Measurements from ENCODE around the gene GPSM3.
"Not testable (repeated sequence)": the region's sequence is repeated elsewhere in the genome, so short reads cannot be mapped to it uniquely, and the experiment has no call there.

GPSM3 gene

GRCh38 chr6:32203426-32204267 is 11.2 kb upstream of the GPSM3 start:
- no peak for DNase-seq (ENCODE audit: insufficient read length, low spot score)
- no peak for FAIRE-seq

DNA sequence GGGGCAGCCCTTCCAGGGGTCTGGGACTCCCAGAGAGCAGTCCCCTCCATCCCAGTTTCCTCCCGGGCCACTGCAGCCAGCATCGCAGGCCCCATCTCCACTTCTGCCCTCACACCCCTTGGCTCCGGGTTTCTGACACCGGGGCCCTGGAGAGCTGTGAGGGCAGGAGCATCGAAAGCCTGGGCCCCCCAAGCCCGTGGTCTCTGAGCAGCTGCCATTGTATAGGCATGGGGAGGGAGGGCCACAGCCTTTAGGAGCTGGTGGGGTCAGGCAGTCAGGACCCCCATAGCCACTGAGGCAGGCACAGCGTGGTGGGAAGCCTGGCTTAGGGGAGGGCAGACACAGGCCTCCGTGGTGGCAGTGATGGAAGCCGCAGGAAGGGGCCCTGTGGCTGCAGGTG is 9.7 kb upstream of the GPSM3 start:
- no peak for FAIRE-seq
- DNase-seq (ENCODE audit: insufficient read length, low spot score) = no peak

DNA sequence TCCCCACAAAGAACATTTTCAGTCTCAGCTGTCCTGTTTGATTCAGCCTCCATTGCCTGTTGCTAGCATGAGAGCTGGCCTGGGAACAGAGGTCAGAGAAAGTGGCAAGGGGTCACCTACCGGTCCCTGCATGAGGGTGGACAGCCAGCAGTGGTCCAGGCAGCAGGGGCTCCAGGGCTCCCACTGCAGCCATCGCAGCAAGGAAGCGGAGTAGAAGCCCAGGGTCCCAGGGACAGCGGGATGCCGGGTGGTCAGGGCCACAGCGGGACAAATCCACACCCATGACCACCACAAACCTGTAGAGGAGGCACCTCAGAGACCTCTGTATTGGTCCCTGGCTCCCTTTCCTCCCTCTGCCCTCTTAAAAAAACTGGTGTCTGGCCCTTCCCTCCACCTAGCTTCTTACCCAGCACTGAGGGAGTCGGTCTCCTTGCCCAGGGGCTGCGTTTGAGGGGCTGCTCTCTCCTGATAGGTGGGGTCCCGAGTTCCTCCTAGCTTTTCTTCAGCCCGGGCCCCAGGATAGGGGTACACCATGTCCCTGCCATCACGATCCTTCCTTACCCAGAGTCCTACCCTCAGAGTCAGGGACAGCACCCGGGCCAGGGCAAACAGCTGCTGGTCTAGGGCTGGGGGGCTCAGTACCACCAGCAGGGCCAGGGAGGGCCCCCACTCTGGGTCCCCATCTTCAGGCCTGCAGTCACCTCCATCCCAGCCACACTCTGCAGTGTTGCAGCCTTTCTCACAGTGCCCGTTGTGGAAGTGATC is 8.4 kb upstream of the GPSM3 start:
- FAIRE-seq (no peak), DNase-seq (ENCODE audit: insufficient read length, low spot score) (no peak)

DNA sequence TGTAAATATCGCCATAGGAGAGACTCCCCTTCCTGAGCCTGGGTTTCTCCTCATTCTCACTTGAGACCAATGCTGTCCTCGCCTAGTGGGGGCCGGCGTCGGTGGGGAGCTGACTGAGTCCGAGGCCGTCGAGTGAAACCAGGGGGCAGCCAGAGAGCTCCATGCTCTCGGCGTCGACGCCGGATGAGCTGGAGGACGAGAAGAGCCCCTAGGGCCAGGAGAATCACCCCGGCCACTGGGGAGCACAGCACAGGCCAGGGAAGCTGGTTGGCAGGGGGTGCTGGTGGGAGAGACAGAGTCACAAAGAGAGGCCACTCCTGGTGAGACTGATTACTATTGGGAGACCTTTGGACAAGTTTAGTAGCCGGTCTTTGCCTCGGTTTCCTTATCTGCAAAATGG is 6.4 kb upstream of the GPSM3 start:
- FAIRE-seq = no peak

GRCh38 chr6:32198345-32198696 is 5.9 kb upstream of the GPSM3 start:
- FAIRE-seq = no peak
- DNase-seq (ENCODE audit: insufficient read length, low spot score) = no peak

More for the DNA sequence above, 6.4 kb upstream of the GPSM3 start:
- DNase-seq (ENCODE audit: insufficient read length, low spot score) = no peak

DNA sequence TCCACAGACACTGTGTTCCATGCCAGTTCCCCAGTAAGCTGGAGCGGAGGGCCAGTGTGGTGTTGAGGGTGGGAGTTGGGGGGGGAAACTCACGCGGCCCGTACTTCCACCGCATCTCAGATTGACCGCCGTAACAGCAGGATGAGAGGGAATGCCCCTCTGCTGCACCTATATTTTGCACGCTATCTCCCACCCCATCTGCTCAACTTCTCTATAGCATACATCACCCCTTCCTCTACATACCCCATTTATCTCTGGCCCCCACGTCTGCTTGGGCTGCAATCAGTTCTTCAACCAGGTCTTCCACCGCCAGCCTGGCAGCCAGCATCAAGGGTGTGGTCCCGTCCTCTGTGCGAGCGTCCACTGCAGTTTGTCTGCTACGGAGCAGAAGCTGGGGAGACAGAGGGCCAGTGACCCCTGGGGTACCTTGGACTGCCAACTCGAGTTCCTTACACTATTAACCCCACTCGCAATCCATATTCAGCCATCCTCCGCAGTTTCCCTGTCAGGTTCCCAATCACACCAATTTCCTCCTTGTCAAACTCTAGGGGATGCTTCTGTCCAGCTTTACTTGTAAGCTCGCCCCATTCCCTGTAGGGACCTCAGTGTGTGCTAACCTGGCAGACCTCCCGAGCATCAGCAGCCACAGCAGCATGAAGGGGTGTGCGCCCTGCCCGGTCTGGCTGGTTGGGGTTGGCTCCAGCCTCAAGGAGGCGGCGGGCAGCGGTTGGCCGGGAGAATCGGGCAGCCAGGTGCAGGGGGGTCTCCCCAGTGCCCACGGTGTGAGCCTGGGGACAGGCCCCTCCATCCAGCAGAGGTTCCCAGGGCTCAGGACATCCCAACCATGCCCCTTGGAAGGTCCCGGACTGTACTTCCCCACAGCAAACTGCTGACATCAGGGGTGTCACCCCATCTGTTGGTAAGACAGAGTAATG is 4.5 kb upstream of the GPSM3 start:
- DNase-seq (ENCODE audit: insufficient read length, low spot score) (no peak), FAIRE-seq (no peak)

DNA sequence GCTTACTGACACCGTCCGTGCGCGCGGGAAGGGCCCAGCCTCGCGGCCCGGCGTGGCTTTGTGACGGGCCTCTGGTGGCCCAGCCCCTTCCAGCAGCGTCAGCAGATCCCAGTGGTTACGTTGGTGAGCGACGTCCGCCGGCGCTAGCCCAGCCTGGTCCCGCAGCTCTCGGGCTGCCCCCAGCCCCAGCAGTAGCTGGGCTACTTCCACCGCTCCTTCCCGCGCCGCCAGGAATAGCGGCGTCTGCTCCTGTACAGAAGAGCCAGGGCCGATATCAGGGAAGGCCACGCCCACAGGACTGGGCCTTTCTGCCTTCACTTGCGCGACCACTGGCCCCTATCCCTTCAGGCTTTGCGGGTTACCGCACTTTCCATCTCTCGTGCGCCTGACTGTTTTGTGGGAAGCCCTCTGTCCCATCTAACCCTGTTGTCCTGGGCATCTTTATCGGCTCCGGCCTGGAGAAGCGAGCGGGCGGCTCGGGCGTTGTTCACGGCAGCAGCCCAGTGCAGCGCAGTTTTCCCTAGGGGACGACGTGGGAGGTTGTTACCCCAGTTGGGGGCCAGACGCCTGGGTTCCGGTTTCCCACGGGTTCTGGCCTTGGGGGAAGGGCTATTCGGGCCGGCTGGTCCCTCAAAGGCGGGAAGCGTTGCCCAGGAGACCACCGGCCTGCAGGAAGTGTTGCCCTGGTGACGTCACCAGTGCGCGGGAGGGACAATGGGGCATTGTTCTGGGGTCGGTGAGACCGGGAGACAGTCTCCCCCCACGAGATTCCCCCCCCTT is 3.6 kb upstream of the GPSM3 start:
- peak; percentile 83 for DNase-seq (ENCODE audit: insufficient read length, low spot score)
- FAIRE-seq = peak; percentile 85

DNA sequence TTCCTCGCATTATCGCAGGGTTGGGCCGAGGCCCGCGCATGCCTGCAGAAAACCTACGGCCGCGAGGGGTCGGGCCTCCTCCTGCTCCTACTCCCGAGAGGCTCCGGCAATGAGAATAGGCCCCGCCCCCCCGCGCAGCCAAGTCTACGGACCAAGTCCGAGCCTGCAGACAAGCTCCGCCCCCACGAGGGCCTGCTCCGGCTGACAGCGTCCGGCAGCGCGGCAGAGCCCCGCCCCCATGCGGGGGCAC is 3.1 kb upstream of the GPSM3 start:
- DNase-seq (ENCODE audit: insufficient read length, low spot score) (no peak), FAIRE-seq (peak; percentile 97)

GRCh38 chr6:32194825-32195651 is 2.6 kb upstream of the GPSM3 start:
- peak; percentile 97 for DNase-seq (ENCODE audit: insufficient read length, low spot score)
- FAIRE-seq = no peak

- DNase-seq (ENCODE audit: insufficient read length, low spot score) = no peak
- FAIRE-seq = no peak
Observed at GRCh38 chr6:32194388-32194787, 1.9 kb upstream of the GPSM3 start.

- FAIRE-seq; DNase-seq (ENCODE audit: insufficient read length, low spot score): not testable (repeated sequence)
Observed at GRCh38 chr6:32193096-32193495, 653 bp upstream of the GPSM3 start.

DNA sequence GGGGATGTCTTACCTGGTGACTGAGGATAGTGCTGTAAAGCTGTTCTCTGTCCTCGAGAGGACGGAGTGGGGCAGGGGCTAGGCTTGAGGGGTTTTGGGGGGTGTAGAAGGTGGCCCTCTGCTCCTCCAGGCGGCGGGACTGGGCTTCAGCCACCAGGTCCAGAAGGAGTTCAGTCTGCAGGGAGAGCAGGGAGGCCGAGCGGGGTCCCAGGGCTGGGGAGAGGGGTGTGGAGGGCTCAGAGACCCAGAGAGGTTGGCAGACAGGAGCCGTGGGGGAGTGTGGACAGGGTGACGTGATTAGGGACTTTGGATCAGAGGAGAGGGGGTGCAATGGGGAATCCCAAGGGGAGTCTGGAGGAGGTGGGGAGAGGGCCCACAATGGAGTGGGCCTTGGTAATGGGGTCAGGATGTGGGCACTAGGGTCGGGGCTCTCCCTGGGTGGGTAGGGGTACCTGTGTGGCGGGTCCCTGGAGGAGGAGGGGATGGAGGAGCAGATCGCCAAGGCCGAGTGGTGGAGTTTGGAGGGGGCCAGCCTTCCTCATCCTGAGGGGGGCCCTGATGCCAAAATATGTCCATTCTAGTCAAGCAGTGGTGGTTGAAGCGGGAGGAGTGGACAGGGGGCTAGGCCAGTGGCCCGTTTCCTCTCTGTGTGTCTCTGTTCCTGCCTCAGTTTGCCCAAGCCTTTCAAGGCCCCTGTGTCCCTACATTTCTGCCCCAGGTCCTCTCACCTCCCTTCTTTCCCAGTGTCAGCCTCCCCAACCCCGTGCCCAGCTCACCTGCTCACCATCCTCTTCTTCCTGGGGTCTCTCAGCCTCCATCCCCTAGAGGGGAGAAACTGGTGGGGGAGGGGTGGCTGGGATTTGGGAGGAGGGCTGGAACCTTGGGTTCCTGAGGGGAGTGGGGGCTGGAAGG is 491 bp downstream of the GPSM3 start:
- DNase-seq (ENCODE audit: insufficient read length, low spot score) (no peak), FAIRE-seq (no peak)

DNA sequence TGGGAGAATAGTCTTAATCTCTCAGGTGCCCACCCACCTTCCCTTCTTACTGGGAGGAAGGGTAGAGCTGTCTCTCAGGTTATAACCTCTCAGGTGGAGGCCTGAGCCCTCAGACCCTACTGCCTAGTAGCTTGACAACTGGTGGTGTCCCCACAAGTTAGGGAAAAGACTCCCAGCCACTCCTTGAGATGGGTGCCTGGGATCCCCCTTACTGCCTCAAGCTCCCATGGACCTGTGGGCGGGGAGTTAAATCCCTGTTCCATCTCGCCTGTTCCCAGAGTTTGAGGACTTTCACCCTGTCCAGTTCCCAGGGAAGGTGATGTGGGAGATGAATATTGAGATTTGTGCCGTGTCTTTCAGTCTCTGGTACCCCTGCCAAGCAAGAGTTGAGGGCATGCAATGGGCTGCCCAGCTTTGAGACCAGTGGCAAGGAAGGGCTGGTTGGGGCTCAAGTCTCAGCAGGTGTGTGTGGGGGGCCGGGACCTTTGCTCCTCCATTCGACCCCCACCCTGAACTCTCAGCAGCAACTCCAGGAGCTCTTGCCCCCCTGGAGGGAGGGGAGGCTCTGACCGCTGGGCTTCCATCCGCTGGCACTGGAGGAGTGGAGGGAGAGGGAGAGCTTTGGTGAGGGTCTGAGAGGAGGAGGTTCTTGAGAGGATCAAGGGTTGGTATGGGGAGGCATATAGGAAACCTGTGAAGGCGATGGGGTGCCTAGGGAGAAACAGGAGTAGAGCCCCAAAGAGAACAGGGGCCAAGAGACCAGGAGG is 1.3 kb downstream of the GPSM3 start:
- DNase-seq (ENCODE audit: insufficient read length, low spot score) (no peak), FAIRE-seq (no peak)

DNA sequence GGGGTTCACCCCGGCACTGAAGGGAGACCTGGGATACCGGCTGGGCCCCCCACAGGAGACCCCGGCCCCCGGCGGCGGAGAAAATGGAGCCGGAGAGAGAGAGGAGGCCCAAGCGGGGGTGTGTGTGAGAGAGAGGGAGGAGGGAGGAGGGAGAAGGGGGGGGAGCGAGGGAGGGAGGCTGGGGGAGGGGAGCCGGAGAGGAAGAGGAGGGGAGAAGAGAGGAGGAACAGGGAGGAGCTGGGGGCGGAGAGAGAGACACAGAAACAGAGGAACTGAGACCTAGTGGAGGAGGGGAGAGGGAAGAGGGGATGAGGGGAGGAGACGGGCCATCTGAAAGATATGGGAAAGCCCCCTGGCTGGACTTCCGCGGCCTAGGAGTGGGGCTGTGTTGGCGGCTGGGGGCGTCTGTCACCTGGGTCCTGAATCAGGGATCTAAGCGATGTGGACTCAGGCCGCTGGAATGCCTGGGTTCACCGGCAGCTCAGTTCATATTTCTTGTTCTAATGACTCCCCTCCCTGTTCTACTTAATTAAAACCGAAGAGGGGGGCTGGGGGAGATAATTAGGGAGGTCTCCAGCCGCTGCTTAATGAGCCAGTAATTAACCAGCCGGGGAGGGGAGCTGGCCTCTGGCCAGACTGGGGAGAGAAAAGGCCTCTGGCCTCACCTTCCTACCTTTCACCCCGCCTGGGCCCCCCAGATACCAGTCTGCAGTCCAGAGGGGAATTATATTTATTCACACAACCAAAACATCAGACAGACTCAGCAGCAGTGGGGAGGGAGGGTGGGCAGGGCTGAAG is 2.2 kb downstream of the GPSM3 start, which contains the start of gene PBX2:
Gene PBX2 (minus strand): TSS at position 149 of the 798 bp plus-strand sequence. CDS start 287 bp downstream, outside the sequence.
- DNase-seq (ENCODE audit: insufficient read length, low spot score) = peak; percentile 70
- no peak for FAIRE-seq

DNA sequence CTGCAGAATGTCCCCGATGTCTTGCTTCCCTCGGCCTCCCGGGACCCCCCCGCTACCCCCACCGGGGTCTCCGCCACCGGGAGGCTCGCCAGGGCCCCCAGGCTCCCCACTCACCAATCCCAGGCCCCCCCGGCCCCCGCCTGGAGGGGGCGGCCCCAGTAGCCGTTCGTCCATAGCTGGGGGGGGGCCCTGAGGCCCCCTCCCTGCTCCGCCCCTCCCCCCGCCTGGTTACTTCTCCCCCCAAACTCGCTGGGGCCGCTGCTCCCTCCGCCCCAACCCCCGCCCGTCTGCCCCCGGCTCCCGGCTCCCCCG is 2.7 kb downstream of the GPSM3 start:
- no peak for FAIRE-seq
- no peak for DNase-seq (ENCODE audit: insufficient read length, low spot score)

DNA sequence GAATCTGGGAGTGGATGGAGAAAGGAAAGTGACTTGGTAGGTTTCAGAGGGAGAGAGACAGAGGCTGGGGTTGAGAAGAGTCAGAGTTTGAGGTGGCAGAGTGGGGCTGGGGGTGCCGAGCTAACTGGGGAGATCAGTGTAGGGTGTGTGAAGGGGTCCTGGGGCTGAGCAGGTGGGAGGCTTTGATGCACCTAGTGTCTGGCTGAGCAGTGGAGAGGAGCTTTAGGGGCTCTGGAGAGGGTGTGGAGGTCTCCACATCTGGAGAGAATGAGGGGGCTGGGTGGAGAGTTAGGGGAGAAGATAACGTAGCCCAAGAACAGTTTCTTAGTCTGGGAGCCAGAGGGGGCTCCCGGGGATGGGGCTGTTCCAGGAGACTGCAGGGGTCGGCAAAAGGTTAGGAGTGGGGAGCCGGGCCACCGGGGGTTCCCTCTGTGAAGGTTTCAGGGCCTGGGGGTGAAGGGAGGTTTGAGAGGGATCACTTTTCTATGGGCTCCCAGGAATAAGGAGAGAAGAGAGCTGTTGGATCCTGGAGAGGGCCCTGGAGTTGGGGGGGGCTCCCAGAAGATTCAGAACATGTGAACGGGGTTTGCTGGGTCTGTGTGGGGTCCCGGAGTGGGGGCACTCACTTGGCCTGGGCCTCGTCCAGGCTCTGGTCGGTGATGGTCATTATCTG is 3.2 kb downstream of the GPSM3 start:
- FAIRE-seq = no peak
- DNase-seq (ENCODE audit: insufficient read length, low spot score) = no peak

Data from HTR-8/SVneo (cell line).